HepG2 (cell line): ENCODE results near the gene LCAT. TPM values are rescaled to one million over a fixed set of nuclear protein-coding genes. Genes with fewer than 3 reads are reported as not detected.

Experiments
- MTA1 ChIP-seq: sonication (generic); formaldehyde crosslinking; IDR thresholded peaks from 2 replicates; pipeline ENCODE4 v1.4.0; 2020; ENCODE audit warnings: missing genetic modification reagents, mild to moderate bottlenecking, borderline replicate concordance
- NFE2L1 ChIP-seq: sonication (generic); formaldehyde crosslinking; IDR thresholded peaks from 2 replicates; pipeline ENCODE4 v1.4.0; 2020; ENCODE audit warnings: missing genetic modification reagents, mild to moderate bottlenecking, borderline replicate concordance
- PCBP1 ChIP-seq: fragments of 200-400 bp; formaldehyde crosslinking; IDR thresholded peaks from 2 replicates; pipeline ENCODE4 v1.6.1; 2017; ENCODE audit warnings: mild to moderate bottlenecking, low read depth, low read length, borderline replicate concordance
- REXO4 ChIP-seq: sonication (generic); formaldehyde crosslinking; IDR thresholded peaks from 2 replicates; pipeline ENCODE4 v1.8.0; 2022; ENCODE audit warnings: missing genetic modification reagents, mild to moderate bottlenecking, borderline replicate concordance
- SNAI1 ChIP-seq: sonication (generic); formaldehyde crosslinking; IDR thresholded peaks from 2 replicates; pipeline ENCODE4 v1.5.0; 2020; ENCODE audit warnings: mild to moderate bottlenecking, missing genetic modification reagents, borderline replicate concordance
- TBX2 ChIP-seq: sonication (generic); formaldehyde crosslinking; IDR thresholded peaks from 2 replicates; pipeline ENCODE4 v1.5.0; 2020; ENCODE audit warnings: missing genetic modification reagents, mild to moderate bottlenecking, borderline replicate concordance
- ZBTB14 ChIP-seq: sonication (generic); formaldehyde crosslinking; IDR thresholded peaks from 2 replicates; pipeline ENCODE4 v1.4.0; 2020; ENCODE audit warnings: missing genetic modification reagents
- ZNF235 ChIP-seq: sonication (generic); formaldehyde crosslinking; IDR thresholded peaks from 2 replicates; pipeline ENCODE4 v1.8.1; 2023; ENCODE audit warnings: mild to moderate bottlenecking, missing genetic modification reagents, borderline replicate concordance
- ZNF264 ChIP-seq: sonication (generic); formaldehyde crosslinking; IDR thresholded peaks from 2 replicates; pipeline ENCODE4 v1.4.0; 2020; ENCODE audit warnings: missing genetic modification reagents
- ZNF275 ChIP-seq: sonication (generic); formaldehyde crosslinking; IDR thresholded peaks from 2 replicates; pipeline ENCODE4 v1.8.0; 2022; ENCODE audit warnings: missing genetic modification reagents, mild to moderate bottlenecking, inconsistent platforms, borderline replicate concordance
- ZNF501 ChIP-seq: sonication (generic); formaldehyde crosslinking; IDR thresholded peaks from 2 replicates; pipeline ENCODE4 v1.5.1; 2020; ENCODE audit warnings: mild to moderate bottlenecking, moderate library complexity, missing genetic modification reagents
- polyA plus RNA-seq, 8 experiments: library from polyadenylated mRNA; depleted of rRNA in 3 of 8; stranded (reverse) in 7 of 8; unstranded in 1 of 8; fragments of >200 nt; fragmentation: Illumina TruSeq in 4 of 8; extraction: Trizol in 4 of 8; gene quantifications; 2 replicates each; pipeline versions ENCODE4 v1.2.1 to v1.2.3, GENCODE V29; 2011 to 2016; ENCODE audit warnings: low read depth in 4 of 8, missing spikeins in 1 of 8, mixed read lengths in 1 of 8; ENCODE audit not compliant: insufficient read depth in 1 of 8
- total RNA-seq, 5 experiments: library from RNA; depleted of rRNA; stranded (reverse); fragments of >200 nt; fragmentation: Illumina TruSeq; extraction: Trizol; gene quantifications; 2 replicates each; pipeline ENCODE4 v1.2.3, GENCODE V29; 2016; ENCODE audit warnings: low read depth in 1 of 5
- TF ChIP-seq, protein P1 (sequence below): sonication (generic); formaldehyde crosslinking; conservative IDR thresholded peaks from 2 replicates; pipeline ENCODE4 v1.4.0; 2020; ENCODE audit warnings: missing genetic modification reagents
- TF ChIP-seq, protein P2 (sequence below): sonication (generic); formaldehyde crosslinking; IDR thresholded peaks from 2 replicates; pipeline ENCODE4 v1.4.0; 2020; ENCODE audit warnings: missing genetic modification reagents
- TF ChIP-seq, protein P3 (sequence below): fragments of 450-650 bp; IDR thresholded peaks from 2 replicates; pipeline ENCODE4 v1.6.1; 2016

Gene LCAT
- total and polyA plus RNA-seq, 2 of the 13 experiments (the other 11 are each of a cell fraction or from before 2014, with no cell fraction given): 36.1 to 38.9 TPM

GRCh38 chr16:67967183-67967957 is 23.4 kb upstream of the LCAT start (continued):
- TF ChIP-seq NFE2L1 (no peak), ZNF264 (no peak), MTA1 (CRISPR knock-in tag) (no peak), ZBTB14 (CRISPR knock-in tag) (0 out of 2 replicates have a peak, but pooled peaks have one; percentile 16), PCBP1 (no peak), REXO4 (CRISPR knock-in tag) (no peak), ZNF275 (CRISPR knock-in tag) (0 out of 2 replicates have a peak, but pooled peaks have one; percentile 12), ZNF501 (no peak), SNAI1 (CRISPR knock-in tag) (0 out of 2 replicates have a peak, but pooled peaks have one; percentile 38), TBX2 (CRISPR knock-in tag) (0 out of 2 replicates have a peak, but pooled peaks have one; percentile 6), ZNF235 (CRISPR knock-in tag) (0 out of 2 replicates have a peak, but pooled peaks have one; percentile 50)
- TF ChIP-seq, protein P1, sequence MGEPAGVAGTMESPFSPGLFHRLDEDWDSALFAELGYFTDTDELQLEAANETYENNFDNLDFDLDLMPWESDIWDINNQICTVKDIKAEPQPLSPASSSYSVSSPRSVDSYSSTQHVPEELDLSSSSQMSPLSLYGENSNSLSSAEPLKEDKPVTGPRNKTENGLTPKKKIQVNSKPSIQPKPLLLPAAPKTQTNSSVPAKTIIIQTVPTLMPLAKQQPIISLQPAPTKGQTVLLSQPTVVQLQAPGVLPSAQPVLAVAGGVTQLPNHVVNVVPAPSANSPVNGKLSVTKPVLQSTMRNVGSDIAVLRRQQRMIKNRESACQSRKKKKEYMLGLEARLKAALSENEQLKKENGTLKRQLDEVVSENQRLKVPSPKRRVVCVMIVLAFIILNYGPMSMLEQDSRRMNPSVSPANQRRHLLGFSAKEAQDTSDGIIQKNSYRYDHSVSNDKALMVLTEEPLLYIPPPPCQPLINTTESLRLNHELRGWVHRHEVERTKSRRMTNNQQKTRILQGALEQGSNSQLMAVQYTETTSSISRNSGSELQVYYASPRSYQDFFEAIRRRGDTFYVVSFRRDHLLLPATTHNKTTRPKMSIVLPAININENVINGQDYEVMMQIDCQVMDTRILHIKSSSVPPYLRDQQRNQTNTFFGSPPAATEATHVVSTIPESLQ (CRISPR knock-in tag): no peak
- TF ChIP-seq, protein P2, sequence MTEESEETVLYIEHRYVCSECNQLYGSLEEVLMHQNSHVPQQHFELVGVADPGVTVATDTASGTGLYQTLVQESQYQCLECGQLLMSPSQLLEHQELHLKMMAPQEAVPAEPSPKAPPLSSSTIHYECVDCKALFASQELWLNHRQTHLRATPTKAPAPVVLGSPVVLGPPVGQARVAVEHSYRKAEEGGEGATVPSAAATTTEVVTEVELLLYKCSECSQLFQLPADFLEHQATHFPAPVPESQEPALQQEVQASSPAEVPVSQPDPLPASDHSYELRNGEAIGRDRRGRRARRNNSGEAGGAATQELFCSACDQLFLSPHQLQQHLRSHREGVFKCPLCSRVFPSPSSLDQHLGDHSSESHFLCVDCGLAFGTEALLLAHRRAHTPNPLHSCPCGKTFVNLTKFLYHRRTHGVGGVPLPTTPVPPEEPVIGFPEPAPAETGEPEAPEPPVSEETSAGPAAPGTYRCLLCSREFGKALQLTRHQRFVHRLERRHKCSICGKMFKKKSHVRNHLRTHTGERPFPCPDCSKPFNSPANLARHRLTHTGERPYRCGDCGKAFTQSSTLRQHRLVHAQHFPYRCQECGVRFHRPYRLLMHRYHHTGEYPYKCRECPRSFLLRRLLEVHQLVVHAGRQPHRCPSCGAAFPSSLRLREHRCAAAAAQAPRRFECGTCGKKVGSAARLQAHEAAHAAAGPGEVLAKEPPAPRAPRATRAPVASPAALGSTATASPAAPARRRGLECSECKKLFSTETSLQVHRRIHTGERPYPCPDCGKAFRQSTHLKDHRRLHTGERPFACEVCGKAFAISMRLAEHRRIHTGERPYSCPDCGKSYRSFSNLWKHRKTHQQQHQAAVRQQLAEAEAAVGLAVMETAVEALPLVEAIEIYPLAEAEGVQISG (CRISPR knock-in tag): 0 out of 2 replicates have a peak, but pooled peaks have one; percentile 23
- TF ChIP-seq, protein P3, sequence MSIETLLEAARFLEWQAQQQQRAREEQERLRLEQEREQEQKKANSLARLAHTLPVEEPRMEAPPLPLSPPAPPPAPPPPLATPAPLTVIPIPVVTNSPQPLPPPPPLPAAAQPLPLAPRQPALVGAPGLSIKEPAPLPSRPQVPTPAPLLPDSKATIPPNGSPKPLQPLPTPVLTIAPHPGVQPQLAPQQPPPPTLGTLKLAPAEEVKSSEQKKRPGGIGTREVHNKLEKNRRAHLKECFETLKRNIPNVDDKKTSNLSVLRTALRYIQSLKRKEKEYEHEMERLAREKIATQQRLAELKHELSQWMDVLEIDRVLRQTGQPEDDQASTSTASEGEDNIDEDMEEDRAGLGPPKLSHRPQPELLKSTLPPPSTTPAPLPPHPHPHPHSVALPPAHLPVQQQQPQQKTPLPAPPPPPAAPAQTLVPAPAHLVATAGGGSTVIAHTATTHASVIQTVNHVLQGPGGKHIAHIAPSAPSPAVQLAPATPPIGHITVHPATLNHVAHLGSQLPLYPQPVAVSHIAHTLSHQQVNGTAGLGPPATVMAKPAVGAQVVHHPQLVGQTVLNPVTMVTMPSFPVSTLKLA: peak; percentile 42; the same call in 1 of the 2 replicates
